ENCODE measurements around the gene DENND1C.

DENND1C gene

GRCh38 chr19:6476896-6477431, 4.6 kb downstream of the DENND1C start:
- DNase-seq = no peak

- DNase-seq = peak; percentile 70 to 80
Measured at GRCh38 chr19:6476155-6476895, 5.3 kb downstream of the DENND1C start.

GRCh38 chr19:6475321-6476108, 6.1 kb downstream of the DENND1C start:
- DNase-seq = peak in 1 of 2 experiments; percentile 13

GRCh38 chr19:6473647-6474046, 7.9 kb downstream of the DENND1C start:
- no peak for DNase-seq

GRCh38 chr19:6472713-6473112, 8.9 kb downstream of the DENND1C start:
- no peak for DNase-seq

- DNase-seq = no peak
Measured at GRCh38 chr19:6471076-6471475, 10.5 kb downstream of the DENND1C start.

GRCh38 chr19:6470173-6470572, 11.4 kb downstream of the DENND1C start:
- no peak for DNase-seq

- no peak for DNase-seq
Measured at GRCh38 chr19:6467384-6467783, 14.2 kb downstream of the DENND1C start.

- DNase-seq = no peak
Measured at GRCh38 chr19:6466526-6467248, 14.9 kb downstream of the DENND1C start.

- no peak for DNase-seq
Measured at GRCh38 chr19:6465663-6466062, 15.9 kb downstream of the DENND1C start.

GRCh38 chr19:6465006-6465405, 16.6 kb downstream of the DENND1C start:
- DNase-seq = no peak

- DNase-seq = peak; percentile 11 to 15
Measured at GRCh38 chr19:6464070-6464873, 17.3 kb downstream of the DENND1C start, which contains the start of gene CRB3. TSS of gene CRB3 (plus strand) at chr19:6464271. CDS start at chr19:6464702, 431 bp downstream.

- DNase-seq = peak; percentile 85 to 93
Measured at GRCh38 chr19:6460099-6460884, 21.3 kb downstream of the DENND1C start.

- DNase-seq = peak; percentile 17 to 41
Measured at GRCh38 chr19:6459262-6460098, 22.1 kb downstream of the DENND1C start, which contains the start of gene SLC25A23. TSS of gene SLC25A23 (minus strand) at chr19:6459792. CDS start at chr19:6459628, 164 bp downstream.

- no peak for DNase-seq
Measured at GRCh38 chr19:6458695-6459261, 22.8 kb downstream of the DENND1C start.

- DNase-seq = no peak
Measured at GRCh38 chr19:6457958-6458694, 23.5 kb downstream of the DENND1C start.

- DNase-seq = no peak
Measured at GRCh38 chr19:6455924-6456323, 25.7 kb downstream of the DENND1C start.

GRCh38 chr19:6453951-6454565, 27.5 kb downstream of the DENND1C start:
- no peak for DNase-seq

GRCh38 chr19:6452899-6453298, 28.7 kb downstream of the DENND1C start:
- no peak for DNase-seq

All from NCI-H1930 (cell line).